CD4-positive, alpha-beta T cell treated with Interleukin-12 subunit alpha and Interleukin-12 subunit beta, for 1 hour (primary cell): Measurements from ENCODE around the gene TRIML1.

Experiments
- DNase-seq: peaks from one replicate; pipeline ENCODE4 v3.0.0-alpha.2; 2020

The TRIML1 gene

DNA sequence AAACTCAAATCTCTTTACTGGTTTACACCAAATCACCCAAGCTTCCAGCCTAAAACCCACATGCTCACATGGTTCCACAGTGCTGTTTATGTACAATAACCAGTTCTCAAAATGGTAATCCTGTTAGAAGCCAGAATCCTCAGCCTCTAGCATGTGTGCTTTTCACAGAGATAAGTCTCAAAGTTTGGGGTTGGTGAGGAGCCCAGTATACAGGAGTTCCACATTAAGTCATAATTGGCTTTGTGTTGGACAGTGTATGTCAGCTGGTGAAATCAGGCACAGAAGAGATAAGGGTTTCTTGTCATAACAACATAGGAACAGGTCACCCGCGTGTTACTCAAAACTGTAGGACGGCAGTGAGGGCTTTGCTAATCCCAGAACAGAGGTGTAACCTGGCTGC, at the start of gene TRIML1:
TRIML1 (plus strand) TSS at position 301 of the 400 bp plus-strand sequence. CDS start 118 bp downstream, outside the sequence.
- DNase-seq, result no peak

- no peak for DNase-seq
Measured at GRCh38 chr4:188092824-188093223, 46.4 kb upstream of the TRIML1 start.

GRCh38 chr4:188106454-188106853, 32.8 kb upstream of the TRIML1 start:
- DNase-seq, result no peak

DNA sequence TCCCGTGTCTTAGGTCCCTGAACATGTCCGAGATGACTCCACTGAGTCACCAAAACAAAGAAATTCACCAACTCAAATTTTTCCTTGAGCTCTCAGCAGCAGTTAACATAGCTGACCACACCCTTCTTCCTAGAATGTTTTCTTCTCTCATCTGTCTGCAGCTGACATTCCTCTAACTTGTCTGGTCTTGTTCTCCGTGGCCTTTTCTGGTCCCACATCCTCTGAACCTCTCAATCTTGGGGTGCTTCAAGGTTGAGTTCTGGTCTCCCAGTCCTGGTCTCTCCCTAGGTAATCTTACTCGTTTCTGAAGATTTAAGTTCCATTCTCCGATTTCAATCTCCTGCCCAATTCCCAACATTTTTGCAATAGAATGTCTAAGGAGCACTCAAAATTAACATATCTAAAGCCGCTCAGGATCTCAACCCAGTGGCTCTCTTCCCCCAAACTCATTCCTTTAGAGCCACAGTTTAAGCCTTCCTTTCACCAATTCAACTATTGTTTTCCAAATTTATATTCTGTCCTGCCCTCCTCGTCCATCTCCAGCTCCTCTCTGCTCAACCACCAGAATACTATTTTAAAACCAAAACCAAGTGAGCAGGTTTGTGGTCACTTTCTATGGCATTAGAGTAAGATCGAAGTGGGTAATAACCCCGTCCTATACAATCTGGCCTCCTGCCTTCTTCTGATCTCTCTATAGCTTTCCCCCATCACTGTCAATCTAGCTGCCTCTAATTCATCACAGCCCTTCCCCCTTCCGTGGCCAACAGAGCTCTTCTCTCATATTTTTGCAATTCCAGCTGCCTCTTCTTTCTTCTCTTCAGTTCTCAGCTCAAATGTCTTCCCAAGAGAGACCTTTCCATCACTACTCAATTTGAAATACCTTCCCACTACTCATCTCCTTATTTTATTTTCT, 31.1 kb upstream of the TRIML1 start:
- DNase-seq, result no peak

DNA sequence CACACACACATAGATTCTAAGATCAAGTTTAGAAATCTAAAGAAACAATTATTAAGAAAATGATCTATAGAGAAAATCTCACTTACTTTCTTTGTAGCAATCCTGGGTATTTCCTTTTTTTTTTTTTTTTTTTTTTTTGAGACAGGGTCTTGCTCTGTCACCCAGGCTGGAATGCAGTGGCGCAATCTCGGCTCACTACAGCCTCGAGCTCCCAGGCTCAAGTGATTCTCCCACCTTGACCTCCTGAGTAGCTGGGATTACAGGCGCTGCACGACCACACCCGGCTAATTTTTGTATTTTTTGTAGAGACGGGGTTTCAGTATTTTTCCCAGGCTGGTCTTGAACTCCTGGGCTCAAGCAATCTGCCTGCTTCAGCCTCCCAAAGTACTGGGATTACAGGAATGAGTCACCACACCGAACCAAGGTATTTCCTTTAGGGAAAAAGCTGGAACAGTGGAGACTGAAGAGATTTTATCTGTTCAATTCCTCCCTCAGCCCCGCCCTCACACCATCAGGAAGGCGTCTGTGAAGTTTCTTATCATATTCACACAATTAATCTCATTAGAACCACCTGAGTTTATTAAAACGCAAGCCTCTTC, 30.0 kb upstream of the TRIML1 start, which contains the start of gene TRIML2:
TRIML2 (minus strand) TSS at position 447 of the 599 bp plus-strand sequence. CDS start 4,235 bp downstream, outside the sequence.
- DNase-seq, result no peak

- DNase-seq, result no peak
Measured at GRCh38 chr4:188110036-188110435, 29.2 kb upstream of the TRIML1 start.

GRCh38 chr4:188110741-188111471, 28.3 kb upstream of the TRIML1 start:
- no peak for DNase-seq

- no peak for DNase-seq
Measured at GRCh38 chr4:188111955-188112354, 27.3 kb upstream of the TRIML1 start.

- no peak for DNase-seq
Measured at GRCh38 chr4:188113156-188113555, 26.1 kb upstream of the TRIML1 start.

DNA sequence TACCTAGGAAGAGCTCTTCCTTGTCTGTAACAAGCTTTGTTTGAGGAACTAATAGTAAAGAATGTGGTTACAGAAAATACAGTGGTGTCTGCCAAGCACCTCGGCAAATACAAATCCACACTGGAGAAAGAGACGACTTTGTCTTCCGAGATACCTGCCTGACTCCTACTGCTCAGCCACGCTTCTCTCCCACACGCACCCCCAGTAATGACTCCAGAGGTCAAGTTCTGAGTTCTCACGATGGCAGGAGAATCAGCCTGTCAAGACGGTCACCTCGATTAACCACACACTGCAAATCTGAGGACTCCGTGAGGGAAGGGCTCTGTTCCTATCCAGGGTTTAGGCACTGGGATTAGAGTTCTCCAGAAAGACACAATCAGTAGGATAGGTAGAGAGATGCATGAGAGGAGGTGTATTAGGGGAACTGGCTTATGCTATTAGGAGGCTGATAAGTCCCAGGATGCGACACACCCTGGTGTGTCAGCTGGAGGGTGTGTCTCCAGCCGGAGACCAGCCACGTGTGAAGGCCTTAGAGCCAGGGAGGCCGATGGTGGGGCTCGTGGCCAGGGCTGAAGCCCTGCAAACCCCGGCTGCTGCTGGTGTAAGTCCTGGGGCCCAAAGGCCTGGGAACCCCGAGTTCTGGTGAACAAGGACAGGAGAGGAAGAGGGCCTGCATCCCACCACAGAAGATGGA, 21.5 kb upstream of the TRIML1 start:
- no peak for DNase-seq

- no peak for DNase-seq
Measured at GRCh38 chr4:188121530-188121929, 17.7 kb upstream of the TRIML1 start.

GRCh38 chr4:188127214-188127874, 11.9 kb upstream of the TRIML1 start:
- DNase-seq, result no peak

- DNase-seq, result no peak
Measured at GRCh38 chr4:188130355-188130754, 8.9 kb upstream of the TRIML1 start.

DNA sequence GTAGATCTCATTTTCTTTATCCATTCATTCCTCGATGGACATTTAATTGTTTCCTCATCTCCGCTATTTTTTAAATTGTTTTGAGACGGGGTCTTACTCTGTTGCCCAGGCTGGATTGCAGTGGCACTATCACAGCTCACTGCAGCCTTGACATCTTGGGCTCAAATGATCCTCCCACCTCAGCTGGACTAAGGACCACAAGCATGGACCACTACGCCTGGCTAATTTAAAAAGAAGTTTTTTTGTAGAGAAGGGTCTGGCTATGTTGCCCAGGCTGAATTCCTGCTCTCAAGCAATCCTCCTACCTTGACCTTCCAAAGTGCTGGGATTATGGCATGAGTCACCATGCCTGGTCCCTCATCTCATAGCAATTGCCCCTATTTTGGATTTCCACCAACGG, 7.0 kb upstream of the TRIML1 start:
- DNase-seq, result no peak

- DNase-seq, result no peak
Measured at GRCh38 chr4:188138227-188138626, 1.0 kb upstream of the TRIML1 start.

DNA sequence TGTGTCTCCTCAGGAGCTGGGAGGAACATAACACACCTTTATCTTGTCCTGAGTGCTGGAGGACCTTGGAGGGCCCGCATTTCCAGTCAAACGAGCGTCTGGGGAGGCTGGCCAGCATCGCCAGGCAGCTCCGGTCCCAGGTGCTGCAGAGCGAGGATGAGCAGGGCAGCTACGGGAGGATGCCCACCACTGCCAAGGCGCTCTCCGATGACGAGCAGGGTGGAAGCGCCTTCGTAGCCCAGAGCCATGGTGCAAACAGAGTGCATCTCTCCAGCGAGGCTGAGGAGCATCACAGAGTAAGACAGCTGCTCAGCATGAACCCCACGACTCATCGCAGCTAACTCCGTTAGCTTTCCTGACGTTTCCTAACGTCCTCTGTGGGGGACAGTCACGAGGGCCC, 430 bp downstream of the TRIML1 start:
- no peak for DNase-seq

- DNase-seq, result no peak
Measured at GRCh38 chr4:188143731-188144130, 4.5 kb downstream of the TRIML1 start.

DNA sequence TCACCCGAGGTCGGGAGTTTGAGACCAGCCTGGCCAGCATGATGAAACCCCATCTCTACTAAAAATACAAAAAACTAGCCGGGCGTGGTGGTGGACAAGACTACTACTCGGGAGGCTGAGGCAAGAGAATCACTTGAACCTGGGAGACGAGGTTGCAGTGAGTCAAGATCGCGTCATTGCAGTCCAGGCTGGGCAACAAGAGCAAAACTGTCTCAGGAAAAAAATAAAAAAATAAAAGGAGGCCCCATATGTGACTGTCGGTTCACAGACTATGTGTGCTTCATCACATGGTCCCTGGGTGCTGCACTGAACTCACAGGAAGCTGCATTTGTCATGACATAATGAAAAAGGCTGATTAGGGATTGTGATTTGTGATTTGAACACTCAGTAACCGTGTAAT, 6.4 kb downstream of the TRIML1 start:
- no peak for DNase-seq

- no peak for DNase-seq
Measured at GRCh38 chr4:188146618-188147017, 7.4 kb downstream of the TRIML1 start.

DNA sequence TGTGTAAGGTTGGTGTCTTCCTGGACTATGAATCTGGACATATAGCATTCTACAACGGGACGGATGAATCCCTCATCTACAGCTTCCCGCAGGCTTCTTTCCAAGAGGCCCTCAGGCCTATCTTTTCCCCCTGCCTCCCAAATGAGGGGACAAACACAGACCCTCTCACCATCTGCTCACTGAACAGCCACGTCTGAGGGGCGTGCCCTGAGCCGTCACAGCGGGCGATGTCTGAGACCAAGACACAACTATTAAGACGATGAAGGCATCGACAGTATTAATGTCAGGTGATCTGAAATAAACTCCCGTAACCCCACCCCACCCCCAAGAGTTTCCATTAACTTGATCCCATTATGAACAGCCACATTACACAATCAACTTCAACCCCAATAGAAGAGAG, 7.9 kb downstream of the TRIML1 start:
- no peak for DNase-seq

DNA sequence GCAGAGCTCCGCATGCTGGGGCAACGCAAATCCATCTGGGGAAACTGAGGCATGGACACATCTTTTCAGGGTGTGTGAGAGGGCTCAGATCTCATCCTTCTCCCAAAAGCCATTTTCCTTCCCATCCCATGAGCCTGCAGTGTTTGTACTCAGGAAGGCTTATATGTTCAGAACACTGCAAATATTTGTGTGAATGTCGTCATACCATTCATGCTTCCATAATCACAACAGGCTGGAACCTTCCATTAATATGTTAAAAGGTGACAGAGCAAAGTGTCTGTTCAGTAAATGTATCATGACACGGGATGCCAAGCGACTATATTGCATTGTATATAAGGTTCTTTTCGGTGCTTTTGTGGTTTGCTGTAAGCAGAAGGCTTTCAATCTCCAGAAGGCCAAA, 8.5 kb downstream of the TRIML1 start:
- DNase-seq, result no peak

GRCh38 chr4:188154668-188155405, 15.6 kb downstream of the TRIML1 start:
- no peak for DNase-seq
